HepG2 (cell line): Measurements from ENCODE around the gene DAB2. TPM values are rescaled to one million over a fixed set of nuclear protein-coding genes. Genes with fewer than 3 reads are reported as not detected.

ENCODE experiments used
- ATAC-seq: fragments of 200-7000 bp; cut with Tn5 transposase; 3 replicates; pipeline ENCODE4 v1.9.1; 2020; ENCODE audit warnings: mild to moderate bottlenecking, moderate library complexity
- BruUV-seq: library from RNA; stranded (reverse); fragments of 400-500 nt; replicated peaks from 2 replicates; lab custom pipeline; 2021; lab: Mats Ljungman, UMichigan
- CTCF ChIA-PET: fragments of 300-600 bp; formaldehyde crosslinking; extraction: SDS; loops from one replicate; lab custom pipeline; 2021; ENCODE audit warnings: low total read pairs, inconsistent platforms, low intra/inter-chr PET ratio; lab: Yijun Ruan, JAX
- POLR2A ChIA-PET: fragments of 350-600 bp; sonication (Branson Sonifier 250); formaldehyde crosslinking; loops from one replicate; lab custom pipeline; 2020; ENCODE audit warnings: antibody characterized with exemption, inconsistent platforms; lab: Yijun Ruan, JAX
- DNase-seq: peaks from one replicate; pipeline ENCODE4 v3.0.0-alpha.2; 2015; ENCODE audit warnings: low spot score
- FAIRE-seq: peaks from 3 replicates; lab custom pipeline; 2011; peaks lifted over from hg19 to GRCh38; lab: Jason Lieb, UNC
- H2AFZ ChIP-seq: one replicate; pipeline ENCODE4 v1.6.1; 2011; ENCODE audit warnings: low read length, inconsistent platforms
- H3K27ac ChIP-seq: fragments of 300-600 bp; 3 replicates; pipeline ENCODE4 v1.8.0; 2011; ENCODE audit warnings: mixed run types, mild to moderate bottlenecking, mixed read lengths, low read length, inconsistent platforms; ENCODE audit not compliant: insufficient read depth; ENCODE audit errors: extremely low read length
- H3K27me3 ChIP-seq, 2 experiments: fragments of 200-600 bp in 1 of 2; 2 replicates in 1 of 2; 3 replicates in 1 of 2; pipeline versions ENCODE4 v1.6.0 to v1.8.0; 2011; ENCODE audit warnings: low read length in 2 of 2, mild to moderate bottlenecking in 2 of 2, moderate library complexity in 2 of 2, inconsistent platforms in 1 of 2; ENCODE audit not compliant: insufficient read depth in 2 of 2, control insufficient read depth in 1 of 2
- H3K36me3 ChIP-seq, 2 experiments: fragments of 200-600 bp in 1 of 2; replicated peaks in 1 of 2; 2 replicates in 1 of 2; 3 replicates in 1 of 2; pipeline versions ENCODE4 v1.5.1 to v1.8.0; 2011; ENCODE audit warnings: low read length in 2 of 2, inconsistent platforms in 1 of 2; ENCODE audit not compliant: insufficient read depth in 2 of 2, control insufficient read depth in 1 of 2
- H3K4me1 ChIP-seq: 2 replicates; pipeline ENCODE4 v1.5.1; 2012; ENCODE audit warnings: low read length, inconsistent platforms; ENCODE audit not compliant: insufficient read depth
- H3K4me2 ChIP-seq: 2 replicates; pipeline ENCODE4 v1.6.0; 2011; ENCODE audit warnings: low read depth, low read length, inconsistent platforms
- H3K4me3 ChIP-seq, 3 experiments: fragments of 200-600 bp in 1 of 3; sonication (generic), shearing (Covaris generic) in 1 of 3; replicated peaks in 1 of 3; 2 replicates each; pipeline ENCODE4 v1.5.1; 2011 to 2016; ENCODE audit warnings: low read length in 3 of 3, inconsistent platforms in 2 of 3, low read depth in 2 of 3, mild to moderate bottlenecking in 2 of 3, control low read depth in 1 of 3, mixed read lengths in 1 of 3; ENCODE audit not compliant: insufficient read depth in 1 of 3
- H3K79me2 ChIP-seq: one replicate; pipeline ENCODE4 v1.6.1; 2011; ENCODE audit warnings: low read length, inconsistent platforms; ENCODE audit not compliant: insufficient read depth
- H3K9ac ChIP-seq: 2 replicates; pipeline ENCODE4 v1.6.0; 2011; ENCODE audit warnings: mild to moderate bottlenecking, low read depth, low read length, inconsistent platforms; ENCODE audit not compliant: insufficient read depth
- H3K9me3 ChIP-seq: 2 replicates; pipeline ENCODE4 v1.5.1; 2012; ENCODE audit warnings: mild to moderate bottlenecking, low read length
- H4K20me1 ChIP-seq: 2 replicates; pipeline ENCODE4 v1.6.0; 2011; ENCODE audit warnings: inconsistent platforms, mild to moderate bottlenecking, low read length, moderate library complexity; ENCODE audit not compliant: insufficient read depth
- BRD4 ChIP-seq: sonication (generic); formaldehyde crosslinking; IDR thresholded peaks from 2 replicates; pipeline ENCODE4 v1.4.0; 2020; ENCODE audit warnings: missing genetic modification reagents
- RELA ChIP-seq: sonication (generic); formaldehyde crosslinking; IDR thresholded peaks from 2 replicates; pipeline ENCODE4 v1.4.0; 2020; ENCODE audit warnings: missing genetic modification reagents
- ZFP90 ChIP-seq: sonication (generic); formaldehyde crosslinking; IDR thresholded peaks from 2 replicates; pipeline ENCODE4 v1.8.0; 2022; ENCODE audit warnings: missing genetic modification reagents, mild to moderate bottlenecking, inconsistent platforms, borderline replicate concordance
- ZNF878 ChIP-seq: sonication (generic); formaldehyde crosslinking; IDR thresholded peaks from 2 replicates; pipeline ENCODE4 v1.8.1; 2023; ENCODE audit warnings: mild to moderate bottlenecking, missing genetic modification reagents, moderate library complexity
- WGBS: methylation state at CpG from one replicate; pipeline ENCODE4 v1.1.6; 2017; ENCODE audit warnings: low lambda C conversion rate; 5-methylcytosine and 5-hydroxymethylcytosine counted together
- in situ Hi-C: cut with HindIII; loops from 2 replicates; pipeline ENCODE4 v1.10.0; 2017; ENCODE audit warnings: low pct_unique_long_range_greater_than_20kb; ENCODE audit not compliant: extremely low pct_ligation_motif_present
- intact Hi-C: fragments of 100-400 bp; cut with micrococcal nuclease; formaldehyde crosslinking; loops from one replicate; pipeline ENCODE4 v1.10.0; 2022; ENCODE audit not compliant: unreplicated experiment
- polyA plus RNA-seq, 8 experiments: library from polyadenylated mRNA; depleted of rRNA in 3 of 8; stranded (reverse) in 7 of 8; unstranded in 1 of 8; fragments of >200 nt; fragmentation: Illumina TruSeq in 4 of 8; extraction: Trizol in 4 of 8; gene quantifications; 2 replicates each; pipeline versions ENCODE4 v1.2.1 to v1.2.3, GENCODE V29; 2011 to 2016; ENCODE audit warnings: low read depth in 4 of 8, missing spikeins in 1 of 8, mixed read lengths in 1 of 8; ENCODE audit not compliant: insufficient read depth in 1 of 8
- total RNA-seq, 5 experiments: library from RNA; depleted of rRNA; stranded (reverse); fragments of >200 nt; fragmentation: Illumina TruSeq; extraction: Trizol; gene quantifications; 2 replicates each; pipeline ENCODE4 v1.2.3, GENCODE V29; 2016; ENCODE audit warnings: low read depth in 1 of 5
- TF ChIP-seq, protein P1 (sequence below): sonication (generic); formaldehyde crosslinking; IDR thresholded peaks from 2 replicates; pipeline ENCODE4 v1.4.0; 2020; ENCODE audit warnings: mild to moderate bottlenecking, missing genetic modification reagents, borderline replicate concordance
- TF ChIP-seq, protein P2 (sequence below): sonication (generic); formaldehyde crosslinking; IDR thresholded peaks from 2 replicates; pipeline ENCODE4 v1.4.0; 2020; ENCODE audit warnings: missing genetic modification reagents

DAB2 gene
- total and polyA plus RNA-seq, 2 of the 13 experiments (the other 11 are each of a cell fraction or from before 2014, with no cell fraction given), result 6.4 to 6.5 TPM

DNA sequence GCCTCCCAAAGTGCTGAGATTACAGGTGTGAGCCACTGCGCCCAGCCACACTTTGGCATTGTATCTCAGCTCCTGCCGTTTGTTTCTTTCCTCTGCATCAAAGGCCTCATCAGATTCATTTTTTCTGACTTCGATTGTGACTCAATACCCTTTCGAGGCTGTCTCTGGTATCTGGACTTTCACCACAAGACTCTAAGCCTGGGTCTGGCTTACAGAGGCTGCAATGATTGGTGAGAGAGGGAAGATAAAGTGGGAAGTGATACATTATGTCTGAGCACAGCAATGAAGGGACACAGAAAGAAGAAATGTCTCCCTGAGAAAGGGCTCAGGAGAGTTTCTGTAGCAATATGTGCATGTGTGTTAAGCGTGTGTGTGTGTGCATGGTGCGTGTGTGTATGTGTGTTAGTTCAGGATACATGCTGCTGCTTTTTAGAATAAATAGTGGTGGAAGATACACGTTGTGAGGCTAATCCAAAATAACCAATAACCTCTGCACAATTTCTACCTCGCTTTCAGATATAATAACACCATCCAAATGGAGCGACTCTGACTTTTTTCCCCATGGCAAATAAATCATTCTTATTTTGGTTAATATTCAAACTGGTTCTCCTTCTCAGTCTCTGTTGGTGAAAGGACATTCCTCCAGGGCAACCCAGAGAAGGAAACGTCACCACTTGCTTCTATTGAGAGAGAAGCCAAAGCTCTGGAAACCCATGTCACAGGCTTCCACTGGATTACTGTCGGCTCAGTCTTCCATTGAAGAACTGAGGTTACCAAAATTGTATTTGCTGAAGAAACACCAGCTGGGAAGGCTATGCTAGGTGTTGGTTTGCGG lies 8.1 kb upstream of the DAB2 start (continued):
- TF ChIP-seq, protein P1, sequence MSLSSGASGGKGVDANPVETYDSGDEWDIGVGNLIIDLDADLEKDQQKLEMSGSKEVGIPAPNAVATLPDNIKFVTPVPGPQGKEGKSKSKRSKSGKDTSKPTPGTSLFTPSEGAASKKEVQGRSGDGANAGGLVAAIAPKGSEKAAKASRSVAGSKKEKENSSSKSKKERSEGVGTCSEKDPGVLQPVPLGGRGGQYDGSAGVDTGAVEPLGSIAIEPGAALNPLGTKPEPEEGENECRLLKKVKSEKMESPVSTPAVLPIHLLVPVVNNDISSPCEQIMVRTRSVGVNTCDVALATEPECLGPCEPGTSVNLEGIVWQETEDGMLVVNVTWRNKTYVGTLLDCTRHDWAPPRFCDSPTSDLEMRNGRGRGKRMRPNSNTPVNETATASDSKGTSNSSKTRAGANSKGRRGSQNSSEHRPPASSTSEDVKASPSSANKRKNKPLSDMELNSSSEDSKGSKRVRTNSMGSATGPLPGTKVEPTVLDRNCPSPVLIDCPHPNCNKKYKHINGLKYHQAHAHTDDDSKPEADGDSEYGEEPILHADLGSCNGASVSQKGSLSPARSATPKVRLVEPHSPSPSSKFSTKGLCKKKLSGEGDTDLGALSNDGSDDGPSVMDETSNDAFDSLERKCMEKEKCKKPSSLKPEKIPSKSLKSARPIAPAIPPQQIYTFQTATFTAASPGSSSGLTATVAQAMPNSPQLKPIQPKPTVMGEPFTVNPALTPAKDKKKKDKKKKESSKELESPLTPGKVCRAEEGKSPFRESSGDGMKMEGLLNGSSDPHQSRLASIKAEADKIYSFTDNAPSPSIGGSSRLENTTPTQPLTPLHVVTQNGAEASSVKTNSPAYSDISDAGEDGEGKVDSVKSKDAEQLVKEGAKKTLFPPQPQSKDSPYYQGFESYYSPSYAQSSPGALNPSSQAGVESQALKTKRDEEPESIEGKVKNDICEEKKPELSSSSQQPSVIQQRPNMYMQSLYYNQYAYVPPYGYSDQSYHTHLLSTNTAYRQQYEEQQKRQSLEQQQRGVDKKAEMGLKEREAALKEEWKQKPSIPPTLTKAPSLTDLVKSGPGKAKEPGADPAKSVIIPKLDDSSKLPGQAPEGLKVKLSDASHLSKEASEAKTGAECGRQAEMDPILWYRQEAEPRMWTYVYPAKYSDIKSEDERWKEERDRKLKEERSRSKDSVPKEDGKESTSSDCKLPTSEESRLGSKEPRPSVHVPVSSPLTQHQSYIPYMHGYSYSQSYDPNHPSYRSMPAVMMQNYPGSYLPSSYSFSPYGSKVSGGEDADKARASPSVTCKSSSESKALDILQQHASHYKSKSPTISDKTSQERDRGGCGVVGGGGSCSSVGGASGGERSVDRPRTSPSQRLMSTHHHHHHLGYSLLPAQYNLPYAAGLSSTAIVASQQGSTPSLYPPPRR (CRISPR knock-in tag), result no peak

DNA sequence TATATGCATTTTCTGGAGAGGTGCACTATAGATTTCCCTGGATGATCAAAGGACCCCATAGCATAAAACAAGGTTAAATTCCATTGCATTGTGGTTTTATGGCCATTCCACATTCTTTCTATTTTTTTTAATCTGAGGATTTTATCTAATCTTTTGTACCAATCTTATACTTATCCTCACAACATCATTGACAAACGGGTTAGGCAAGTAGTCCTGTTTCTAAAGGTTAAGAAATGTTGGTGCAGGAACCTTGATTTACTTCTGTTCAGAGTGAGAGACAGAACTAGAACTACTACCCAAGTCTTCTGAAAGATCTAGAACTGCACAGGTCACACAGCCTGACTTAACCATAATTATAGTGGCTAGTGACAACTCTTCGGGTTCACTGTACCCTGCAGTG lies 5.7 kb upstream of the DAB2 start:
- DNase-seq, result no peak
- Histone ChIP-seq H3K9me3 (no peaks in the 10 kb centered on the region), H3K27ac (no peak overlapping the region), H3K4me1 (peaks cover 31% of the 10 kb centered on the region), H4K20me1 (no peaks in the 10 kb centered on the region), H3K36me3 (no peaks in the 10 kb centered on the region), H3K4me3 (no peak overlapping the region), H3K79me2 (no peaks in the 10 kb centered on the region), H3K9ac (no peak overlapping the region), H3K27me3 (peaks cover 1 to 16% of the 10 kb centered on the region in 2 experiments; a peak in 4 of 5 replicates), H3K4me2 (no peak overlapping the region), H2AFZ (no peak overlapping the region)
- intact Hi-C loops (no loop called here), in situ Hi-C loops (no loop called here)
- TF ChIP-seq, protein P2, sequence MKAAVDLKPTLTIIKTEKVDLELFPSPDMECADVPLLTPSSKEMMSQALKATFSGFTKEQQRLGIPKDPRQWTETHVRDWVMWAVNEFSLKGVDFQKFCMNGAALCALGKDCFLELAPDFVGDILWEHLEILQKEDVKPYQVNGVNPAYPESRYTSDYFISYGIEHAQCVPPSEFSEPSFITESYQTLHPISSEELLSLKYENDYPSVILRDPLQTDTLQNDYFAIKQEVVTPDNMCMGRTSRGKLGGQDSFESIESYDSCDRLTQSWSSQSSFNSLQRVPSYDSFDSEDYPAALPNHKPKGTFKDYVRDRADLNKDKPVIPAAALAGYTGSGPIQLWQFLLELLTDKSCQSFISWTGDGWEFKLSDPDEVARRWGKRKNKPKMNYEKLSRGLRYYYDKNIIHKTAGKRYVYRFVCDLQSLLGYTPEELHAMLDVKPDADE (CRISPR knock-in tag), result no peak
- TF ChIP-seq ZNF878 (CRISPR knock-in tag) (no peak), ZFP90 (CRISPR knock-in tag) (no peak), BRD4 (no peak), RELA (CRISPR knock-in tag) (no peak)
- no peak for FAIRE-seq
- ATAC-seq, result no peak
- ChIA-PET POLR2A (no interaction called here), CTCF (no interaction called here)
- WGBS, result 12% methylated on average over 2 of the region's 2 CpGs
- no TSS peak for BruUV-seq
